Liver (tissue), 9 donors: Measurements from ENCODE around the gene FRMD4B. TPM values are rescaled to one million over a fixed set of nuclear protein-coding genes. Genes with fewer than 3 reads are reported as not detected.

Experiments used
- DNase-seq: peaks from one replicate; pipeline ENCODE4 v3.0.0-alpha.2; 2017; ENCODE audit warnings: low spot score
- H3K27ac ChIP-seq, 2 donors: one replicate each; pipeline ENCODE4 v1.7.0; 2013; ENCODE audit warnings: inconsistent platforms in 2 of 2, low read length in 2 of 2, control low read depth in 1 of 2, low read depth in 1 of 2, mild to moderate bottlenecking in 1 of 2
- H3K27me3 ChIP-seq, 4 donors: one replicate each; pipeline versions ENCODE4 v1.6.1 to v1.7.0; 2013; ENCODE audit warnings: low read length in 3 of 4, inconsistent platforms in 1 of 4, mild to moderate bottlenecking in 1 of 4, moderate library complexity in 1 of 4; ENCODE audit not compliant: control insufficient read depth in 4 of 4, insufficient read depth in 4 of 4
- H3K36me3 ChIP-seq, 4 donors: one replicate each; pipeline versions ENCODE4 v1.6.1 to v1.7.0; 2013; ENCODE audit warnings: low read length in 3 of 4, mild to moderate bottlenecking in 3 of 4, low read depth in 1 of 4, moderate library complexity in 1 of 4; ENCODE audit not compliant: control insufficient read depth in 4 of 4, insufficient read depth in 3 of 4
- H3K4me1 ChIP-seq, 4 donors: one replicate each; pipeline versions ENCODE4 v1.6.1 to v1.7.0; 2013; ENCODE audit warnings: low read length in 3 of 4, mild to moderate bottlenecking in 3 of 4, moderate library complexity in 1 of 4; ENCODE audit not compliant: control insufficient read depth in 4 of 4, insufficient read depth in 4 of 4
- H3K4me3 ChIP-seq, 3 donors: one replicate each; pipeline versions ENCODE4 v1.6.1 to v1.7.0; 2013; ENCODE audit warnings: low read length in 3 of 3, control low read depth in 1 of 3, low read depth in 1 of 3, mild to moderate bottlenecking in 1 of 3
- H3K9ac ChIP-seq, 2 donors: one replicate each; pipeline ENCODE4 v1.7.0; 2013; ENCODE audit warnings: low read length in 2 of 2, mild to moderate bottlenecking in 2 of 2, moderate library complexity in 2 of 2, control low read depth in 1 of 2, low read depth in 1 of 2
- H3K9me3 ChIP-seq, 4 donors: one replicate each; pipeline versions ENCODE4 v1.6.1 to v1.7.0; 2013; ENCODE audit warnings: low read length in 3 of 4; ENCODE audit not compliant: control insufficient read depth in 4 of 4
- ATF3 ChIP-seq: IDR thresholded peaks from 2 replicates; pipeline ENCODE4 v1.6.1; 2016; ENCODE audit warnings: antibody characterized with exemption
- CTCF ChIP-seq: fragments of 150-350 bp; IDR thresholded peaks from 2 replicates; pipeline ENCODE4 v1.5.1; 2017; ENCODE audit warnings: improper control_type of control experiment, low read depth, low read length; ENCODE audit not compliant: missing input control
- FOXA1 ChIP-seq: IDR thresholded peaks from 2 replicates; pipeline ENCODE4 v1.6.1; 2016; ENCODE audit warnings: antibody characterized with exemption
- FOXA2 ChIP-seq: IDR thresholded peaks from 2 replicates; pipeline ENCODE4 v1.6.1; 2016; ENCODE audit warnings: antibody characterized with exemption
- GABPA ChIP-seq, 2 donors: IDR thresholded peaks in 1 of 2; conservative IDR thresholded peaks in 1 of 2; 2 replicates each; pipeline ENCODE4 v1.6.1; 2016; ENCODE audit warnings: antibody characterized with exemption in 2 of 2, mild to moderate bottlenecking in 1 of 2, moderate library complexity in 1 of 2
- HNF4A ChIP-seq, 2 donors: conservative IDR thresholded peaks; 2 replicates each; pipeline ENCODE4 v1.6.1; 2016; ENCODE audit warnings: antibody characterized with exemption in 2 of 2, mild to moderate bottlenecking in 2 of 2
- HNF4G ChIP-seq: IDR thresholded peaks from 2 replicates; pipeline ENCODE4 v1.6.1; 2016; ENCODE audit warnings: antibody characterized with exemption
- JUND ChIP-seq, 2 donors: IDR thresholded peaks; 2 replicates each; pipeline ENCODE4 v1.6.1; 2016; ENCODE audit warnings: antibody characterized with exemption in 2 of 2
- MAX ChIP-seq: IDR thresholded peaks from 2 replicates; pipeline ENCODE4 v1.6.1; 2016; ENCODE audit warnings: antibody characterized with exemption
- NR2F2 ChIP-seq: IDR thresholded peaks from 2 replicates; pipeline ENCODE4 v1.6.1; 2016; ENCODE audit warnings: antibody characterized with exemption
- RAD21 ChIP-seq, 2 donors: IDR thresholded peaks; 2 replicates each; pipeline ENCODE4 v1.6.1; 2016; ENCODE audit warnings: antibody characterized with exemption in 2 of 2, mild to moderate bottlenecking in 2 of 2
- REST ChIP-seq: IDR thresholded peaks from 2 replicates; pipeline ENCODE4 v1.6.1; 2016; ENCODE audit warnings: antibody characterized with exemption, mild to moderate bottlenecking
- RXRA ChIP-seq, 2 donors: IDR thresholded peaks; 2 replicates each; pipeline ENCODE4 v1.6.1; 2017 to 2018; ENCODE audit warnings: antibody characterized with exemption in 2 of 2, mild to moderate bottlenecking in 1 of 2
- SP1 ChIP-seq: IDR thresholded peaks from 2 replicates; pipeline ENCODE4 v1.6.1; 2018; ENCODE audit warnings: antibody characterized with exemption, mild to moderate bottlenecking
- TAF1 ChIP-seq: conservative IDR thresholded peaks from 2 replicates; pipeline ENCODE4 v1.6.1; 2016; ENCODE audit warnings: antibody characterized with exemption, mild to moderate bottlenecking
- YY1 ChIP-seq: IDR thresholded peaks from 2 replicates; pipeline ENCODE4 v1.6.1; 2016; ENCODE audit warnings: antibody characterized with exemption, mild to moderate bottlenecking
- ZBTB33 ChIP-seq: IDR thresholded peaks from 2 replicates; pipeline ENCODE4 v1.6.1; 2016; ENCODE audit warnings: antibody characterized with exemption
- WGBS: extraction: QIAGEN DNeasy Blood & Tissue Kit; methylation state at CpG from one replicate; pipeline ENCODE4 v1.1.7; 2013; 5-methylcytosine and 5-hydroxymethylcytosine counted together
- polyA plus RNA-seq, 2 donors: library from polyadenylated mRNA; stranded (reverse) in 1 of 2; unstranded in 1 of 2; fragments of 200-250 nt in 1 of 2; fragments of >200 nt in 1 of 2; fragmentation: Nextera tagmentation in 1 of 2; extraction: Ambion mirVana in 1 of 2; gene quantifications; one replicate each; pipeline versions ENCODE4 v1.2.1 to v1.2.3, GENCODE V29; 2013 to 2015
- total RNA-seq, 2 donors: library from RNA; depleted of rRNA; stranded (reverse); fragments of >200 nt; gene quantifications; one replicate each; pipeline ENCODE4 v1.2.3, GENCODE V29; 2014
- donor health status: healthy.
- donor health status: healthy.
- donor health status: healthy.
- donor health status: healthy.
- donor health status: healthy.

FRMD4B gene
- total and polyA plus RNA-seq, 4 donors: 7.3 to 22.6 (median 15.0) TPM

- no peak overlapping the region for H3K4me3 ChIP-seq
- no peak for DNase-seq
- no peaks in the 10 kb centered on the region for H3K4me1 ChIP-seq
- H3K36me3 ChIP-seq: no peaks in the 10 kb centered on the region
- no peak overlapping the region for H3K9ac ChIP-seq
- 89% methylated on average over 3 of the region's 3 CpGs for WGBS
- no peaks in the 10 kb centered on the region for H3K9me3 ChIP-seq
- TF ChIP-seq TAF1 (no peak), RAD21 (IDR thresholded peaks at IDR 0.05) (no peak), ZBTB33 (no peak), REST (no peak), FOXA2 (no peak), NR2F2 (no peak), SP1 (no peak), HNF4G (no peak), ATF3 (no peak), JUND (IDR thresholded peaks at IDR 0.05) (no peak), GABPA (IDR thresholded peaks at IDR 0.05 in 1 of 2, conservative IDR thresholded peaks at IDR 0.05 in 1 of 2) (no peak)
- H3K27me3 ChIP-seq: no peaks in the 10 kb centered on the region
- H3K27ac ChIP-seq: peak overlapping the region in 1 of 2 donors; percentile 28
Measured at GRCh38 chr3:69367586-69367985, 18.3 kb downstream of the FRMD4B start.

- Histone ChIP-seq H3K9ac (no peak overlapping the region), H3K4me1 (no peaks in the 10 kb centered on the region), H3K36me3 (no peaks in the 10 kb centered on the region), H3K27ac (peak overlapping the region in 1 of 2 donors; percentile 28), H3K4me3 (no peak overlapping the region), H3K27me3 (no peaks in the 10 kb centered on the region), H3K9me3 (no peaks in the 10 kb centered on the region)
- no peak for TF ChIP-seq SP1
- no peak for TF ChIP-seq NR2F2
- no peak for TF ChIP-seq FOXA1
- TF ChIP-seq YY1: no peak
- no peak for TF ChIP-seq MAX
- TF ChIP-seq JUND (IDR thresholded peaks at IDR 0.05): no peak
- TF ChIP-seq RXRA (IDR thresholded peaks at IDR 0.05): no peak
- TF ChIP-seq ATF3: no peak
- no peak for TF ChIP-seq REST
- TF ChIP-seq RAD21 (IDR thresholded peaks at IDR 0.05): no peak
- no peak for TF ChIP-seq HNF4G
- TF ChIP-seq HNF4A (conservative IDR thresholded peaks at IDR 0.05): no peak
- no peak for TF ChIP-seq CTCF
- no peak for TF ChIP-seq TAF1
- no peak for TF ChIP-seq GABPA (IDR thresholded peaks at IDR 0.05 in 1 of 2, conservative IDR thresholded peaks at IDR 0.05 in 1 of 2)
- no peak for TF ChIP-seq ZBTB33
- DNase-seq: no peak
- WGBS: 93% methylated on average over 5 of the region's 5 CpGs
Measured at GRCh38 chr3:69364354-69364753, 21.5 kb downstream of the FRMD4B start.
